Measurements from ENCODE around the gene NBR1.
"Not testable (repeated sequence)": the region's sequence is repeated elsewhere in the genome, so short reads cannot be mapped to it uniquely, and the experiment has no call there.

Gene NBR1

GRCh38 chr17:43240596-43241352 is 69.8 kb downstream of the NBR1 start:
- DNase-seq (ENCODE audit: extremely low read depth in 1 of 2, low read depth in 1 of 2): not testable (repeated sequence)

GRCh38 chr17:43246456-43246855 is 75.4 kb downstream of the NBR1 start:
- not testable (repeated sequence) for DNase-seq (ENCODE audit: extremely low read depth in 1 of 2, low read depth in 1 of 2)
